Fibroblast of the aortic adventitia (primary cell): ENCODE data around the gene KCNAB1. TPM values are rescaled to one million over a fixed set of nuclear protein-coding genes. Genes with fewer than 3 reads are reported as not detected.

ENCODE experiments used
- DNase-seq: peaks from one replicate; pipeline ENCODE4 v3.0.0-alpha.2; 2010; ENCODE audit warnings: low read depth
- H3K4me3 ChIP-seq: 2 replicates; pipeline ENCODE4 v1.5.1; 2011; ENCODE audit warnings: low read depth, mild to moderate bottlenecking, control low read depth, low read length, moderate library complexity
- CTCF ChIP-seq: IDR thresholded peaks from 2 replicates; pipeline ENCODE4 v1.5.1; 2011; ENCODE audit warnings: mild to moderate bottlenecking, low read length, control low read depth, inconsistent platforms; ENCODE audit not compliant: insufficient read depth
- total RNA-seq: library from RNA; depleted of rRNA; stranded (reverse); fragments of >200 nt; gene quantifications from 2 replicates; pipeline ENCODE4 v1.2.3, GENCODE V29; 2012; ENCODE audit warnings: low replicate concordance

Gene KCNAB1
- total RNA-seq, 1 donor = 3.3 TPM

- no peak overlapping the region for H3K4me3 ChIP-seq
- DNase-seq = peak; percentile 78
- no peak for TF ChIP-seq CTCF
Measured at GRCh38 chr3:156489462-156489911, 369.1 kb downstream of the KCNAB1 start.

GRCh38 chr3:156491192-156491591 is 370.8 kb downstream of the KCNAB1 start:
- TF ChIP-seq CTCF = no peak
- DNase-seq = no peak
- no peak overlapping the region for H3K4me3 ChIP-seq

DNA sequence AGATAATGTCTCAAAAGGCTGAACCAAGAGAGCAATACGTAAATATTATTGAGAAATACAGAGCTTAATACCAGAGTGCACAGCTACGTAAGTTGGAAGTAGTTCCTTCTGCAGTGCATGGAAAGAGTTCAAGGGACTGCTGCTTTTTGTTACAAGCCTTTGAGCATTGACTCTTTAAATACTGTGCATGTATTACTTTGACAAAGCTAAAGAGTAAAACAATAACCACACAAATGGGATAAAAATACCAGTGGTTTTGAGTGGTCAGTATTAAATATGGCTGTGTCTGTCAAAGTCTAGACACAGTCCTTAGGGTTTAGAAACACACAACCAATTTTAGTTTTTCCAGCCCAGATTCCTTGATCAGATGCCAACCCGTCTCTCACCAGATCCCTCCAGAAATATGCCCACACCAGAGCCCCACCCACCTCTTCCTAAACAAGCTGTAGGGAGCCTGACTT is 372.5 kb downstream of the KCNAB1 start:
- no peak for TF ChIP-seq CTCF
- H3K4me3 ChIP-seq = no peak overlapping the region
- DNase-seq = peak; percentile 80

DNA sequence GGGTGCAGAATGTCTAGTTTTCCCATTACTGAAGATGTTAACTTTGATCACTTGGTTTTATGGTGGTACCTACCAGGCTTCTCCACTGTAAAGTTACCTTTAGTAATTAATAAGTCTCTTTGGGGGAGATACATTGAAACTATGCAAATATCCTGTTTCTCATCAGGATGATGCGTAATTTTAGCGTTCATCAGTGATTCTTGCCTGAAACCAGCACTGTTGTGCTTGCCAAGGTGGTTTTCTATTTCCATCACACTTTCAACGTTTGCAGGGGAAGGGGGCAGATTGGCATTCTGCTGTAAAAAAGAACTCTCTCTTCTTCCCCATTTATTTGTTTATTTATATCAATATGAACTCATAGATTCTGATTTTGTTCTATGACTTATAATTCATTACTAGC is 373.5 kb downstream of the KCNAB1 start:
- TF ChIP-seq CTCF = no peak
- no peak for DNase-seq
- no peak overlapping the region for H3K4me3 ChIP-seq

DNA sequence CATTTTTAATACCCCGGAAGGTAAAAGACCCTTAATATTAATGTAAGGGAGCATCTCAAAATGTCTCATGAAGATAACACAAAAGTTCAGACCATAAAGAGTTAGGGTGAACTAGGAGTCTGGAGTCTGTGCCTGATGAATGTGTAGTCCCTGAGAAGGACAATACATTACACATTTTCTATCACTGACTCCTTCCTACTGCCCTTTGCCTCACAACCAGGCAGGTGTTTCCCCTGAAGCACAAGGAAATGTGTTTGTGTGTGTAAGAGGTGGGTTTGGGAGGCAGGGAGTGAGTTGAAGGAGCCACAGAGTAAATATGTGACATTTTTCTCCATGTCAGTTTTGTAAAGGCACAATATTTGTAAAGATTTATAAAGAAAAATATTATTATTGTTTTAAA is 375.4 kb downstream of the KCNAB1 start:
- no peak for DNase-seq
- H3K4me3 ChIP-seq = no peak overlapping the region
- no peak for TF ChIP-seq CTCF

DNA sequence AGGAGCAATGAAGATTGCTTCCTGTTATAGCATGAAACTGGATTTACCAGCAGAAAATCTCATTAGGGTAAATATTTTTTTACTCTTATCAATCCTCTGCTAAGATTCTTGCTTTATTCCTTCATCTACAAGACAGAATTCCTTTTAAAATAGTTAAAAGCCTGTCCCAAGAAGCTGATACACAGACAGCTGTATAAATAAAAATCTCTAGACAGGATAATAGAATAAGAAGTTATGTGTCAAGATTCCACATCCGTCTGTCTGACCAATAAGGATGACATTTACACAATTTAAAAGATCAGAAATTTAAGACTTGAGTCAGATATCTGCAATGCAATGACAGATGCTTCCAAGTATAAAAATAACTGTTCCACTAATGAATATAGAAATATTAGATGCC is 376.9 kb downstream of the KCNAB1 start:
- H3K4me3 ChIP-seq = no peak overlapping the region
- TF ChIP-seq CTCF = no peak
- DNase-seq = no peak

- no peak overlapping the region for H3K4me3 ChIP-seq
- TF ChIP-seq CTCF = no peak
- no peak for DNase-seq
Measured at GRCh38 chr3:156498307-156498706, 377.9 kb downstream of the KCNAB1 start.
